Activated CD8-positive, alpha-beta T cell treated with anti-CD3 and anti-CD28 coated beads, Interleukin-2, amount 10 ng/mL, durations not matched to agents 7 days and 5 days (primary cell): ENCODE measurements around the gene DRAM1. TPM values are rescaled to one million over a fixed set of nuclear protein-coding genes. Genes with fewer than 3 reads are reported as not detected.

Experiments used
- ATAC-seq: fragments of 150-1000 bp; cut with Tn5 transposase; one replicate; pipeline ENCODE4 v1.10.0; 2021; ENCODE audit warnings: moderate library complexity
- CTCF ChIA-PET: fragments of 350-600 bp; sonication (Branson Sonifier 250); formaldehyde crosslinking; loops from one replicate; lab custom pipeline; 2021; ENCODE audit warnings: antibody characterized with exemption; lab: Charles Lee
- POLR2A ChIA-PET: fragments of 350-600 bp; sonication (Branson Sonifier 250); formaldehyde crosslinking; loops from one replicate; lab custom pipeline; 2021; ENCODE audit warnings: antibody characterized with exemption; lab: Charles Lee
- DNase-seq: peaks from one replicate; pipeline ENCODE4 v3.0.0-alpha.2; 2020
- H3K27ac Mint-ChIP-seq: one replicate; pipeline ENCODE4 v1.8.0; 2021; ENCODE audit warnings: mild to moderate bottlenecking, mixed read lengths
- H3K27me3 Mint-ChIP-seq: one replicate; pipeline ENCODE4 v1.8.0; 2021; ENCODE audit warnings: low read depth, mixed read lengths
- H3K36me3 Mint-ChIP-seq: one replicate; pipeline ENCODE4 v1.8.0; 2021; ENCODE audit warnings: low read depth, mixed read lengths
- H3K4me1 Mint-ChIP-seq: one replicate; pipeline ENCODE4 v1.8.0; 2021; ENCODE audit warnings: low read depth, mixed read lengths
- H3K4me3 Mint-ChIP-seq: one replicate; pipeline ENCODE4 v1.8.0; 2021; ENCODE audit warnings: mild to moderate bottlenecking, mixed read lengths
- H3K9me3 Mint-ChIP-seq: one replicate; pipeline ENCODE4 v1.8.0; 2022; ENCODE audit warnings: mixed read lengths; ENCODE audit not compliant: insufficient read depth
- total RNA-seq, 2 experiments: library from RNA; stranded (reverse); gene quantifications; one replicate each; pipeline ENCODE4 v1.2.3, GENCODE V29; 2021

Gene DRAM1, protein sequence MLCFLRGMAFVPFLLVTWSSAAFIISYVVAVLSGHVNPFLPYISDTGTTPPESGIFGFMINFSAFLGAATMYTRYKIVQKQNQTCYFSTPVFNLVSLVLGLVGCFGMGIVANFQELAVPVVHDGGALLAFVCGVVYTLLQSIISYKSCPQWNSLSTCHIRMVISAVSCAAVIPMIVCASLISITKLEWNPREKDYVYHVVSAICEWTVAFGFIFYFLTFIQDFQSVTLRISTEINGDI
- total RNA-seq: 1 to 10 TPM; 2.6 to 2.7 TPM

DNA sequence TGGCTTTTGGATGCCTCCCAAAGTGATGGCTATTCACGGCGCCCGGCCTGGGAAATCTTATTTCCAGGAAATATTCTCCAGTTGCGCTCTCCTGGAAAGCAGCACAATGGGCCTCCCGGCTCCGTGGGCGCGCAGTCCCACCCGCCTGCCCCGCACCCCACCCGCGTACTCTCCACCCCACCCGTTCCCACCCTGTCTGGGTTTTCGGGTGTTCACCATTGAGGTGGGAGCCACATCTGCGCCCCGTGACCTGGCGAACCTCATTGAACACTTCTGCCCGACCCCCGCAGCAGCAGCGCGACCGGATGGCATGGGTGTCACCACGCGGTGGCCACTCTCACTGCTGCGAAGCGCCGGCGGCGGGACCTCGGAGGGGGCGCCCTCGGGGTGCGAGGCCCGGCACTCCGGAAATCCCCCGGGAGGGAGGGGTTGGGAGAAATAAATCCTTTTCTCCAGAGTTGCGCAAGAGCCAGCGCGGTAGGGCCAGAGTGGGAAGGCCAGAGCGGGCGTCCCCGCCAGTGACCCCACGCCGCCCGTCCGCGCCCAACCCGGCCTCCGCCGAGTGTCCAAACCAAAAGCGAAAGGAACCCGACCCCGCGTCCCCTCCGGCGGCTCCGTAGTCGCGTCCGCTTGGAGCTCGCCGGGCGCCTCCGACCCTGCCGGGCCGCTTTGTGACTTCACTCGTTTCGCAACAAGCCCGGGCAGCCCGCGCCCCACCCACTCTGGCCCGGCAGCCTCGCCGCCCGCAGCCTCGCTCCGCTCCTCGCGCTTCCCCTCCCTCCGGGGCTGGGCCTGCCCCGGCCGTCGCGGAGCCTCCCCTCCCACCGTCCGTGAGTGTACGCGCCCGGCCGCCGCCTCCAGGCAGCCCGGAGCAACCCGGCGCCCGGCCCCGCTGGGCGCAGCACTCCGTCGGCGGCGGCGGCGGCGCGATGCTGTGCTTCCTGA lies at the start of gene DRAM1:
Gene DRAM1 (plus strand): TSS at position 720 of the 945 bp plus-strand sequence. CDS start 210 bp downstream, at position 930.
- no peaks in the 10 kb centered on the region for H3K9me3 Mint-ChIP-seq
- H3K36me3 Mint-ChIP-seq: peaks cover 2% of the 10 kb centered on the region
- ChIA-PET POLR2A (interaction anchor here (0.8 to 0.9 kb wide), 2 partner anchors 24 to 47 kb away, joined by 3 read pairs; no protein-coding TSS in a partner anchor), CTCF (interaction anchor here (1.0 to 1.5 kb wide), 3 partner anchors 37 to 216 kb away, joined by 3 to 5 read pairs (median 3); no protein-coding TSS in a partner anchor)
- peaks cover 16% of the 10 kb centered on the region for H3K4me1 Mint-ChIP-seq
- DNase-seq (peak; percentile 82), ATAC-seq (peak; percentile 89)
- peak within 1 kb of the TSS; percentile 87 for H3K4me3 Mint-ChIP-seq
- peak within 1 kb of the TSS; percentile 91 for H3K27ac Mint-ChIP-seq
- no peaks in the 10 kb centered on the region for H3K27me3 Mint-ChIP-seq

DNA sequence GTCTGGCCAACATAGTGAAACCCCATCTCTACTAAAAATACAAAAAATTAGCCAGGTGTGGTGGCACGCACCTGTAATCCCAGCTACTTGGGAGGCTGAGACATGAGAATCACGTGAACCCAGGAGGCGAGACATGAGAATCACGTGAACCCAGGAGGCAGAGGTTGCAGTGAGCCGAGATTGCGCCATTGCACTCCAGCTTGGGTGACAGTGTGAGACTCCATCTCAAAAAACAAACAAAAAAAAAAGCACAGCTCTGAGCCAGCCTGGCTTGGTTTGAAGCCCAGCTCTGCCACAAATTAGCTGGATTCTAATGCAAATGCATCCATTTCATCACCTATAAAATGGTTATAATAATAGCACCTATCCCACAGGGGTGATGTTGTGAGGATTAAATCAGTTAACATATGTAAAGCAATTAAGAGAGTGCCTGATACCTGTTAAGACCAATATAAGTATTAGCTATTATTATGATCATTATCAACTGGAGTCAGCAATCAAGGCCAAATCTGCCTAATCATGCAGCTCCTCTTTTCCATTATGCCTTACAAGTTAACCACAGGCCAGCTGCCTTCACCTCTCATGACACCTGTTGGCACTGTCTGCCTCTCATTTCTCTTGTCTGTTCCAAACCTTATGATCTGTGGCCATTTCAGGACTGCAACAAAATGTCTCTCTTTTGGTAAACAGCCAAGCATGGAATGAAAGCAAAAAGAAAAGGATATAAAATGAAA lies 48.8 kb upstream of the DRAM1 start:
- peaks cover 65% of the 10 kb centered on the region for H3K4me1 Mint-ChIP-seq
- H3K27ac Mint-ChIP-seq: peak overlapping the region; percentile 51
- H3K27me3 Mint-ChIP-seq: peaks cover 2% of the 10 kb centered on the region
- CTCF ChIA-PET: interaction anchor here (0.8 to 12.4 kb wide), 10 partner anchors 9 to 421 kb away, joined by 3 to 263 read pairs (median 16); partner anchors contain the start of gene ARL1
- H3K4me3 Mint-ChIP-seq: peak overlapping the region; percentile 100
- POLR2A ChIA-PET: interaction anchor here (4.7 kb wide), 1 partner anchor 35 kb away, joined by 45 read pairs; no protein-coding TSS in a partner anchor
- H3K36me3 Mint-ChIP-seq: peaks cover 28% of the 10 kb centered on the region
- H3K9me3 Mint-ChIP-seq: no peaks in the 10 kb centered on the region
- DNase-seq (no peak), ATAC-seq (no peak)

DNA sequence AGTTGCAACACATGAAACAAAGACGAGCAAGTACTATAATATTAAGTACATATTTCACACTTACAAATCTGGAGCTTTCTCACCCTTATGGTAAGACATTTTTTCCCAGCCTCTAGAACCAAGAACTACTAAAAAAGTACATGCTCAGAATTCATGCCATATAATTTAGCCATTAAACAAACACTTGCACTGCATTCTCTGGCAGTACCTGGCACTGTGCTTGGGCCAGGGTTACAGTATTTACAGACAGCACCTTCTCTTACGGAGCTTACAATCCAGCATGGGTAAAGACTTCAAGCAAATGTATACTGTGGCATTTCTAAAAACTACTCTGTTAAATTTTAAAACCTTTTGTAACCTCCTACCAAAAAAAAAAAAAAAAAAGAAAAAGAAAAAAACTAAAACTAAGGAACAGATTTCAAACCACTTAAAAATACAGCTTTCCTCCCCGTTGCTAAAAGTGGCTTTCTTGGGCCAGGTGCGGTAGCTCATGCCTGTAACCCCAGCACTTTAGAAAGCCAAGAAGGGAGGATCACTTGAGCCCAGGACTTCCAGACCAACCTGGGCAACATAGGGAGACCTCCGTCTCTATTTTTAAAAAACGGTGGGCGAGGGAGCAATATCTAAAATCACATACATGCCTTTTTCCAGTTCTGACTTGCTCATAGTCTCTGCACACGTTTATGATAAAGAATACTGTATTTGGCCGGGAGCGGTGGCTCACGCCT lies 47.6 kb upstream of the DRAM1 start:
- POLR2A ChIA-PET: interaction anchor here (0.9 to 4.7 kb wide), 12 partner anchors 9 to 56 kb away, joined by 3 to 45 read pairs (median 6); no protein-coding TSS in a partner anchor
- no peak for DNase-seq
- H3K9me3 Mint-ChIP-seq: no peaks in the 10 kb centered on the region
- peaks cover 56% of the 10 kb centered on the region for H3K4me1 Mint-ChIP-seq
- H3K4me3 Mint-ChIP-seq: peak overlapping the region; percentile 100
- peaks cover 28% of the 10 kb centered on the region for H3K36me3 Mint-ChIP-seq
- peak overlapping the region; percentile 96 for H3K27ac Mint-ChIP-seq
- no peak for ATAC-seq
- peaks cover 2% of the 10 kb centered on the region for H3K27me3 Mint-ChIP-seq
- CTCF ChIA-PET: interaction anchor here (0.6 to 12.4 kb wide), 24 partner anchors 10 to 423 kb away, joined by 3 to 263 read pairs (median 6); no protein-coding TSS in a partner anchor

DNA sequence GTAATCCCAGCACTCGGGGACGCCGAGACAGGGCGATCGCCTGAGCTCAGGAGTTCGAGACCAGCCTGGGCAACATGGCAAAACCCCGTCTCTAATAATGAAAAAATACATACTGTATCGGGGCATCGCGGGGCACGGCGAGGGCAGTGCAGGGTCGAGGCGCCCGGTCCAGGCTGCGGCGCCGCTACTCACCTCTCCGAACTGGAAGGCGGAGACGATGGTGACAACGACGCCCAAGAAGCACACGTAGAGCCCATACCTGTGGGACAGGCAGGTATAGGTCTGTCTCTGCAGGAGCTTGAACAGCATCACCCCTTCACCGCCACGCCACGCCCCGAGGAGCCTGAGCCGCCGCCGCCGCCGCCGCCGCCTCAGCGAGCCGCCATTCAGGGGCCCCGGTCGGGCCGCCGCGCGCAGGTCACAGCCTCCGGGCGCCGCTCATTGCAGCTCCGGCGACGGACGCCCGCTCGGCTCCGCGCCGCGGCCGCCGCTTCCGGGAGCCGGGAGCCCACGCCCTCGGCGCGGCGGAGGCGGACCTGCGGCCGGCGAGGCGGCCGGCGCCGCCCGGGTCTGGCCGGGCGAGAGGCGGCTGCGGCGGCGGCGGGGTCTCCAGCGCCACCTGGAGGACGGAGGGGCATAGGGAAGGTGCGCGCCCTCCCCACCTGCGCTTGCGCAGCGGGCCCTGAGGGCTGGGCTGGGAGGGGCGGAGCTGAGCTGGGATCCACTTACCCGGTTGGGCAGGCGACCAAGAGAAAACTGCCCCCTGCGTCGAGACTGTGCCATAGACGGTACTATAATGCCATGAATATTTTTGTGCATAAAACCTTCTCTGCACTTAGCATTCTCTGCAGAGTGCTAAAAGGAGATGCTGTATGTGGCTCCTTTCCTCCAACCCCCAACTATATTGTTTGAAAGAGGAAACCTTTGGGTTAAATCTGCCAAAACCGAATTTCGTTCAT lies 46.7 kb upstream of the DRAM1 start, which contains the start of gene GNPTAB:
Gene GNPTAB (minus strand): TSS at position 593 of the 959 bp plus-strand sequence. CDS start 284 bp downstream, at position 309.
- POLR2A ChIA-PET: interaction anchor here (0.5 to 4.7 kb wide), 12 partner anchors 8 to 57 kb away, joined by 3 to 45 read pairs (median 6); no protein-coding TSS in a partner anchor
- CTCF ChIA-PET: interaction anchor here (0.8 to 12.4 kb wide), 25 partner anchors 10 to 424 kb away, joined by 3 to 263 read pairs (median 6); no protein-coding TSS in a partner anchor
- H3K36me3 Mint-ChIP-seq: peaks cover 28% of the 10 kb centered on the region
- ATAC-seq: peak; percentile 96
- peak within 1 kb of the TSS; percentile 100 for H3K4me3 Mint-ChIP-seq
- H3K27ac Mint-ChIP-seq: peak within 1 kb of the TSS; percentile 96
- peaks cover 48% of the 10 kb centered on the region for H3K4me1 Mint-ChIP-seq
- no peaks in the 10 kb centered on the region for H3K9me3 Mint-ChIP-seq
- H3K27me3 Mint-ChIP-seq: peaks cover 2% of the 10 kb centered on the region
- DNase-seq: peak; percentile 97

DNA sequence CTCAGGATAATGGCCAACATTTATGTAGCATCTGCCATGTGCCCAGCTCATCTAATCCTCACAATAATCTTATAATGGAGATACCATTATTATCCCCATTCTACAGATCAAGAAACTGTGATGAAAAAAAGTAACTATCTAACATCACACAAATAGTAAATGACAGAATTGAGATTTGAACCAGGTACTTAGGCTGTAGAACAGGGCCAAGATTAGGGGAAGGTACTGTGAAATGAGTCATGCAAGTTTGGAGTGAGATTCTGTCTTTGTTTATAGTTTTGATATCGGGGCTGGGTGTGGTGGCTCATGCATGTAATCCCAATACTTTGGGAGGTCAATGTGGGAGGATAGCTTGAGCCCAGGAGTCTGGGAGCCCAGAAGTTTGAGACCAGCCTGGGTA lies 45.4 kb upstream of the DRAM1 start:
- Mint-ChIP-seq H3K4me1 (peaks cover 35% of the 10 kb centered on the region), H3K9me3 (no peaks in the 10 kb centered on the region), H3K36me3 (peaks cover 21% of the 10 kb centered on the region), H3K4me3 (no peak overlapping the region), H3K27me3 (peaks cover 2% of the 10 kb centered on the region), H3K27ac (no peak overlapping the region)
- DNase-seq (no peak), ATAC-seq (no peak)
- ChIA-PET POLR2A (no interaction called here), CTCF (interaction anchor here (1.0 to 12.4 kb wide), 7 partner anchors 8 to 63 kb away, joined by 3 to 263 read pairs (median 97); no protein-coding TSS in a partner anchor)

DNA sequence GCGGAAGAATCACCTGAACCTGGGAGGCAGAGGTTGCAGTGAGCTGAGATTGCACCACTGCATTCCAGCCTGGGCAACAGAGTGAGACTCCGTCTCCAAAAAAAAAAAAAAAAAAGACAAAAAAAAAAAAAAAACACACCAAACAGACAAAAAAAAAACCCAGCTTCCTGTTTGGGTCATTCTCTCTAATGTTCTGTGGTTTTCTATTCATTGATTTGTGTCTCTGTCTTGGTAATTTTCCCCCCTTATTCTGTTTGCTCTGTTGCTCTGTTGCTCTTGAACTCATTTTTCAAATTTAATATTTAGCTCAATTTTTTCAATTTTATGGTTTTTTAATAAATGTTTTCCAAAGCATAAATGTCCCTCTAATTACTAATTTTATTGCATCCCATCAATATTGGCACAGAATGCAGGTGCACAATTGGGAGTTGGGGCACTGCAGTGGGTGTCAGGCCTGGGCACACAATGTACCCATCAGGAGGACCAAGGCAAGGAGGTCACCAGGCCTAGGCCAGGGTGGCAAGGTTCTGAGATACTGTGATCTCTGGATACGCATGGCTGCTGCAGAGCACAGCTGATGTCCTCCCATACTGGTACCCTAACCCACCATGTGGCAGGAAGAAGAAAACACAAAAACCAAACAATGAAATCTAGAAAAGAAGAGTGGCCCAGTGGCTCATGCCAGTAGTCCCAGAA lies 38.6 kb upstream of the DRAM1 start:
- CTCF ChIA-PET: interaction anchor here (0.9 to 10.7 kb wide), 23 partner anchors 9 to 432 kb away, joined by 3 to 145 read pairs (median 6); partner anchors contain the start of genes ARL1 and GNPTAB
- POLR2A ChIA-PET: interaction anchor here (1.0 kb wide), 1 partner anchor 9 kb away, joined by 6 read pairs; no protein-coding TSS in a partner anchor
- H3K27me3 Mint-ChIP-seq: peaks cover 2% of the 10 kb centered on the region
- H3K36me3 Mint-ChIP-seq: no peaks in the 10 kb centered on the region
- H3K4me1 Mint-ChIP-seq: peaks cover 17% of the 10 kb centered on the region
- peak overlapping the region; percentile 53 for H3K27ac Mint-ChIP-seq
- ATAC-seq: peak; percentile 77
- H3K4me3 Mint-ChIP-seq: peak overlapping the region; percentile 22
- H3K9me3 Mint-ChIP-seq: no peaks in the 10 kb centered on the region
- no peak for DNase-seq

DNA sequence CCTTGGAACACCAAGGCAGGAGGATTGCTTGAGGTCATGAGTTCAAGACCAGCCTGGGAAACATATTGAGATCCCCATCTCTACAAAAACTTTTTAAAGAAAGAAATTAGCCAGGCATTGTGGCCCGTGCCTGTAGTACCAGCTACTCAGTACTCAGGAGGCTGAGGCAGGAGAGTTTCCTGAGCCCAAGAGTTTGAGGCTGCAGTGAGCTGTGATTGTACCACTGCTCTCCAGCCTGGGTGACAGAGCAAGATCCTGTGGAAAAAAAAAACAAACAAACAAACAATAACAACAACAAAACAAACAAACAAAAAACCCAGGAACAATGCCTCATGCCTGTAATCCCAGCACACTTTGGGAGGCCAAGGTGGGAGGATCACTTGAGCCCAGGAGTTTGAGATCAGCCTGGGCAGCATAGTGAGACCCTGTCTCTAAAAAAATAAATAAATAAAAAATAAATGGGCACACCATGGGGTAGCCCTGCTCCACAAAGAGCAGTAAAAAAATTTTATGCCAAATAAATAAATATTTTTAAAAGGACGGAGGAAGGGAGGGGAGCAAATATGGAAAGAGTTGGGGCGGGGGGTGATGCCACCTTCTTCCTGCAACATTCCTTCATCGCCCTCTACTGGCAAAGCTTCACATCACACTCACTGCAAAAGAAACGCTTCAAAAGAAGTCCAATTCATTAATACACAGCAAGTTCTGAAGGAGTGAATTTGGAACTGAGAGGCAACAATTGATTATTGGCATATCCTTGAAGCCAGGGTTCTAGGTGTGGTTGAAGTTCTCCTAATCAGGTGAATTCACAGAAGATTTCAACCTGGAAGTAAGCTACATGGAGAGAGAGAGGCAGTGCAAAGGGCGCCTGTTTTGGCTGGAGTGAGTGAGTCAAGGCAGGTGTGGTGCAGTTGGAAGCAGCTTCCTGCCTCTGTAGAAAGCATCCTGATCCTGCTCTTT lies 37.8 kb upstream of the DRAM1 start:
- ChIA-PET POLR2A (interaction anchor here (1.0 kb wide), 1 partner anchor 9 kb away, joined by 6 read pairs; no protein-coding TSS in a partner anchor), CTCF (interaction anchor here (0.7 to 10.7 kb wide), 45 partner anchors 9 to 1167 kb away, joined by 3 to 145 read pairs (median 5); partner anchors contain the start of genes ARL1, DRAM1 and GNPTAB)
- H3K4me3 Mint-ChIP-seq: no peak overlapping the region
- DNase-seq (peak; percentile 83), ATAC-seq (peak; percentile 54)
- H3K27ac Mint-ChIP-seq: peak overlapping the region; percentile 53
- H3K4me1 Mint-ChIP-seq: peaks cover 17% of the 10 kb centered on the region
- H3K36me3 Mint-ChIP-seq: no peaks in the 10 kb centered on the region
- peaks cover 2% of the 10 kb centered on the region for H3K27me3 Mint-ChIP-seq
- no peaks in the 10 kb centered on the region for H3K9me3 Mint-ChIP-seq

DNA sequence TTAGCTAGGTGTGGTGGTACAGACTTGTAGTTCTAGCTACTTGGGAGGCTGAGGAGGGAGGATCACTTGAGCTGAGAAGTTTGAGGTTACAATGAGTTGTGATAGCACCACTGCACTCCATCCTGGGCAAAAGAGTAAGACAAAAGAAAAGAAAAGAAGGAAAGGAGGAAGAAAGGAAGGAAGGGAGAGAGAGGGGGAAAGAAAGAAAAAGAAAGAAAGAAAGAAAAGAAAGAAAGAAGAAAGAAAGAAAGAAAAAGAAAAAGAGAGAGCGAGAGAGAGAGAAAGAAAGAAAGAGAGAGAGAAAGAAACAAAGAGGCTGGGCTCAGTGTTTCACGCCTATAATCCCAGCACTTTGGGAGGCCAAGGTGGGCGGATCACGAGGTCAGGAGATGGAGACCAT lies 36.3 kb upstream of the DRAM1 start:
- peaks cover 5% of the 10 kb centered on the region for H3K27me3 Mint-ChIP-seq
- ATAC-seq (no peak), DNase-seq (no peak)
- H3K9me3 Mint-ChIP-seq: no peaks in the 10 kb centered on the region
- ChIA-PET POLR2A (no interaction called here), CTCF (interaction anchor here (1.4 to 10.7 kb wide), 15 partner anchors 11 to 426 kb away, joined by 4 to 145 read pairs (median 13); partner anchors contain the start of gene GNPTAB)
- peaks cover 17% of the 10 kb centered on the region for H3K4me1 Mint-ChIP-seq
- no peaks in the 10 kb centered on the region for H3K36me3 Mint-ChIP-seq
- H3K4me3 Mint-ChIP-seq: no peak overlapping the region
- no peak overlapping the region for H3K27ac Mint-ChIP-seq
